Measurements from ENCODE around the gene TMEM184B. TPM values are rescaled to one million over a fixed set of nuclear protein-coding genes. Genes with fewer than 3 reads are reported as not detected.

Gene TMEM184B
- total and polyA plus RNA-seq, 2 experiments from 2014 or later: 42.2 to 95.1 TPM

DNA sequence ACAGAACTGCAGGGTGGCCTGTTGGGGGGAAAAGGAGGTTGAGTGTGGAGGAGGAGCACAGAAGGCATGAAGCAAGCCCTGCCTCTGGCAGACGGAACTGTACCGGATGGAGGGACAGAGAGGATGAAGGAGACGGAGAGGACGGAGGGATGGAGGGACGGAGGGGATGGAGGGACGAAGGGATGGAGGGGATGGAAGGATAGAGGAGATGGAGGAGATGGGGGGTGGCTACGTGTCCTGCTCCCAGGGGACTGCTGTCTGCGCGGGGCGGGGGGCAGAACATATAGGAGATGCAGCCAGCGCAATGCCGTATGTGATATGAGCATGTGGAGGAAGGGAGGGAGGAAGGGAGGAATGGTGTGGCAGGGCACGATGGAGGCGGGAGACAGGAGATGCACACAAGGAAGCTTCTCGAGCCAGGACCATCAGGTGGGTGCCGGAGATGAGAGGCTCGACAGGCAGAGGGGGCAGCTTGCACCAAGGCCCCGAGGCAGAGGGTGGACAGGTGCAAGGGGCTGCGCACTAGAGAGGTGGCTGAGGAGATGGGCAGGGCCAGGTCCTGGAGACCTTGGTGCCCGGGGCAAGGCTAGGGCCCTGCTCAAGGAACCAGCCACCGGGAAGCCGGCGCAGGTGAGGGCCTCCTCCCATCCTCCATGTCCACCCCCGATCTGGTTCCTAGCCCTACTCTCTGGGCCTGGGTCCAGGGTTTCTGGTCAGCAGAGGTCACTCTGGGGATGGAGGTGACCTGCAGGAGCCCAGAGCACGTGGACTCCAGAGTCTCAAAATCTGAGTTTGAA, 45.8 kb downstream of the TMEM184B start (continued):
- TF ChIP-seq, protein P1, sequence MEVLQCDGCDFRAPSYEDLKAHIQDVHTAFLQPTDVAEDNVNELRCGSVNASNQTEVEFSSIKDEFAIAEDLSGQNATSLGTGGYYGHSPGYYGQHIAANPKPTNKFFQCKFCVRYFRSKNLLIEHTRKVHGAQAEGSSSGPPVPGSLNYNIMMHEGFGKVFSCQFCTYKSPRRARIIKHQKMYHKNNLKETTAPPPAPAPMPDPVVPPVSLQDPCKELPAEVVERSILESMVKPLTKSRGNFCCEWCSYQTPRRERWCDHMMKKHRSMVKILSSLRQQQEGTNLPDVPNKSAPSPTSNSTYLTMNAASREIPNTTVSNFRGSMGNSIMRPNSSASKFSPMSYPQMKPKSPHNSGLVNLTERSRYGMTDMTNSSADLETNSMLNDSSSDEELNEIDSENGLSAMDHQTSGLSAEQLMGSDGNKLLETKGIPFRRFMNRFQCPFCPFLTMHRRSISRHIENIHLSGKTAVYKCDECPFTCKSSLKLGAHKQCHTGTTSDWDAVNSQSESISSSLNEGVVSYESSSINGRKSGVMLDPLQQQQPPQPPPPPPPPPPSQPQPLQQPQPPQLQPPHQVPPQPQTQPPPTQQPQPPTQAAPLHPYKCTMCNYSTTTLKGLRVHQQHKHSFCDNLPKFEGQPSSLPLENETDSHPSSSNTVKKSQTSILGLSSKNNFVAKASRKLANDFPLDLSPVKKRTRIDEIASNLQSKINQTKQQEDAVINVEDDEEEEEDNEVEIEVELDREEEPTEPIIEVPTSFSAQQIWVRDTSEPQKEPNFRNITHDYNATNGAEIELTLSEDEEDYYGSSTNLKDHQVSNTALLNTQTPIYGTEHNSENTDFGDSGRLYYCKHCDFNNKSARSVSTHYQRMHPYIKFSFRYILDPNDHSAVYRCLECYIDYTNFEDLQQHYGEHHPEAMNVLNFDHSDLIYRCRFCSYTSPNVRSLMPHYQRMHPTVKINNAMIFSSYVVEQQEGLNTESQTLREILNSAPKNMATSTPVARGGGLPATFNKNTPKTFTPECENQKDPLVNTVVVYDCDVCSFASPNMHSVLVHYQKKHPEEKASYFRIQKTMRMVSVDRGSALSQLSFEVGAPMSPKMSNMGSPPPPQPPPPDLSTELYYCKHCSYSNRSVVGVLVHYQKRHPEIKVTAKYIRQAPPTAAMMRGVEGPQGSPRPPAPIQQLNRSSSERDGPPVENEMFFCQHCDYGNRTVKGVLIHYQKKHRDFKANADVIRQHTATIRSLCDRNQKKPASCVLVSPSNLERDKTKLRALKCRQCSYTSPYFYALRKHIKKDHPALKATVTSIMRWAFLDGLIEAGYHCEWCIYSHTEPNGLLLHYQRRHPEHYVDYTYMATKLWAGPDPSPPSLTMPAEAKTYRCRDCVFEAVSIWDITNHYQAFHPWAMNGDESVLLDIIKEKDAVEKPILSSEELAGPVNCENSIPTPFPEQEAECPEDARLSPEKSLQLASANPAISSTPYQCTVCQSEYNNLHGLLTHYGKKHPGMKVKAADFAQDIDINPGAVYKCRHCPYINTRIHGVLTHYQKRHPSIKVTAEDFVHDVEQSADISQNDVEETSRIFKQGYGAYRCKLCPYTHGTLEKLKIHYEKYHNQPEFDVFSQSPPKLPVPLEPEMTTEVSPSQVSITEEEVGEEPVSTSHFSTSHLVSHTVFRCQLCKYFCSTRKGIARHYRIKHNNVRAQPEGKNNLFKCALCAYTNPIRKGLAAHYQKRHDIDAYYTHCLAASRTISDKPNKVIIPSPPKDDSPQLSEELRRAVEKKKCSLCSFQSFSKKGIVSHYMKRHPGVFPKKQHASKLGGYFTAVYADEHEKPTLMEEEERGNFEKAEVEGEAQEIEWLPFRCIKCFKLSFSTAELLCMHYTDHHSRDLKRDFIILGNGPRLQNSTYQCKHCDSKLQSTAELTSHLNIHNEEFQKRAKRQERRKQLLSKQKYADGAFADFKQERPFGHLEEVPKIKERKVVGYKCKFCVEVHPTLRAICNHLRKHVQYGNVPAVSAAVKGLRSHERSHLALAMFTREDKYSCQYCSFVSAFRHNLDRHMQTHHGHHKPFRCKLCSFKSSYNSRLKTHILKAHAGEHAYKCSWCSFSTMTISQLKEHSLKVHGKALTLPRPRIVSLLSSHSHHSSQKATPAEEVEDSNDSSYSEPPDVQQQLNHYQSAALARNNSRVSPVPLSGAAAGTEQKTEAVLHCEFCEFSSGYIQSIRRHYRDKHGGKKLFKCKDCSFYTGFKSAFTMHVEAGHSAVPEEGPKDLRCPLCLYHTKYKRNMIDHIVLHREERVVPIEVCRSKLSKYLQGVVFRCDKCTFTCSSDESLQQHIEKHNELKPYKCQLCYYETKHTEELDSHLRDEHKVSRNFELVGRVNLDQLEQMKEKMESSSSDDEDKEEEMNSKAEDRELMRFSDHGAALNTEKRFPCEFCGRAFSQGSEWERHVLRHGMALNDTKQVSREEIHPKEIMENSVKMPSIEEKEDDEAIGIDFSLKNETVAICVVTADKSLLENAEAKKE (CRISPR knock-in tag; IDR thresholded peaks at IDR 0.05): no peak

GRCh38 chr22:38223289-38223960, 49.4 kb downstream of the TMEM184B start:
- peak in 1 of 2 experiments; percentile 34; a peak in 2 of 4 replicates for TF ChIP-seq CTCF (conservative IDR thresholded peaks at IDR 0.05; ENCODE audit: low read depth in 2 of 2)
- TF ChIP-seq EZH2 (IDR thresholded peaks at IDR 0.05; ENCODE audit: low read depth, unreplicated experiment): no peak
- DNase-seq (ENCODE audit: low spot score) (no peak), ATAC-seq (no peak)
- Histone ChIP-seq H3K36me3 (ENCODE audit: insufficient read depth) (no peaks in the 10 kb centered on the region), H2AFZ (no peak overlapping the region), H3K9me2 (ENCODE audit: insufficient read depth) (no peaks in the 10 kb centered on the region), H3K4me3 (no peak overlapping the region), H4K20me1 (replicated peaks; ENCODE audit: insufficient read depth) (no peaks in the 10 kb centered on the region), H3K79me2 (replicated peaks; ENCODE audit: insufficient read depth) (no peaks in the 10 kb centered on the region), H3F3A (replicated peaks; ENCODE audit: low read depth) (0 out of 2 replicates have a peak, but pooled peaks cover 8% of the 10 kb centered on the region), H3K27me3 (ENCODE audit: insufficient read depth) (no peaks in the 10 kb centered on the region), H3K27ac (ENCODE audit: low read depth) (no peak overlapping the region), H3K4me1 (ENCODE audit: insufficient read depth) (peaks cover 10% of the 10 kb centered on the region), H3K4me2 (no peak overlapping the region)
- Mint-ChIP-seq H3K27me3 (ENCODE audit: insufficient read depth, low read depth, poor library complexity) (peaks cover 20% of the 10 kb centered on the region), H3K4me3 (no peak overlapping the region), H3K4me1 (peaks cover 18% of the 10 kb centered on the region), H3K36me3 (ENCODE audit: low read depth) (peaks cover 4% of the 10 kb centered on the region; the same call in 2 of the 3 replicates), H3K9me3 (no peaks in the 10 kb centered on the region), H3K27ac (no peak overlapping the region)

All from GM23338 (cell line).